SK-N-SH treated with all-trans-retinoic acid at 6 μM for 48 hours (cell line): Measurements from ENCODE around the gene AADACL3.

ENCODE experiments used
- CSDC2 ChIP-seq: fragments of 250-450 bp; sonication (Bioruptor Pico); IDR thresholded peaks from 2 replicates; pipeline ENCODE4 v1.5.0; 2020; ENCODE audit warnings: mild to moderate bottlenecking, moderate library complexity
- CSRNP3 ChIP-seq: fragments of 250-450 bp; sonication (Bioruptor Pico); IDR thresholded peaks from 2 replicates; pipeline ENCODE4 v1.5.1; 2021; ENCODE audit warnings: mild to moderate bottlenecking, moderate library complexity
- ESRRG ChIP-seq: fragments of 250-450 bp; sonication (Bioruptor Pico); IDR thresholded peaks from 2 replicates; pipeline ENCODE4 v1.6.1; 2021; ENCODE audit warnings: mild to moderate bottlenecking
- OSR1 ChIP-seq: fragments of 250-450 bp; sonication (Bioruptor Pico); IDR thresholded peaks from 2 replicates; pipeline ENCODE4 v1.8.0; 2022; ENCODE audit warnings: moderate library complexity, mild to moderate bottlenecking, inconsistent platforms
- PPARA ChIP-seq: fragments of 250-450 bp; sonication (Bioruptor Pico); IDR thresholded peaks from 2 replicates; pipeline ENCODE4 v1.5.0; 2020; ENCODE audit warnings: mild to moderate bottlenecking, borderline replicate concordance

DNA sequence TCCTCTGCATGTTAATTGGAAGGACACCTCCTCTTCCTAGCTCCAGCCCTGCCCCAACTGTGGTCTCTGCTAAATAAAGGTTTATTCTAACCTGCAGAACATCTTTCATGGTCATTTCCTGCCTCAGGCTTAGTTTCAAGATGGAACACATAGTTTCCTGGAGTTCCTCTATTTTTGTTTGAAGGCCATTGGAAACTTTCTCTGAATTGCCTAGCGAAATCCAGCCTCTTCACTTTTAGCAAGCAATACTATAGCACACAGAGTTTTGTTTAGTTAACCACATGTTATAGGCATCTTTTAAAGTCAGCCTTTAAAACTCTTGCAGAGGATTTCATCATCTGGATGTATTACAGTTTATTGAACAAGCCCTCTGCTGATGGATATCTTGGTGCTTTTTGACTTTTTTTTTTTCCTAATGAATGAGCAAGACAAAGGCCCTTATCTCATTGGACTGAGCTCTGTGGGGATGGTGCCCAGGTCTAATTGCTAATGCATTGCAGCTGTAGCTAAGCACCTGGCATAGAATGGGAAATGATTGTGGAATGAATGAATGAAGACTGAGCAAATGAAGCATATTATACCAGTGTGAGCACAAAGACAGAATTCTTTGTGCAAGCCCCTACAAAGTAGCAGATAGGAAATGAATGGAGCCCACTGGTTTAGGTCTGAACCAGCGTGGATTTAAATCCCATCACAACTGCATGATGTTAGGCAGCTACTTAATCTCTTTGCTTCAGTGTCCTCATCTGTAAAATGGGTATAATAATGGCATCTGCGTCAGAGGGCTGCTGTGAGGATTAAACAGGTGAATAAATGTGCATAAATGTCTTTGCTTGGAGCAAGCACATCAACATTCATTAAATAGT lies 29.4 kb downstream of the AADACL3 start:
- no peak for TF ChIP-seq ESRRG (CRISPR knock-in tag)
- no peak for TF ChIP-seq CSDC2 (CRISPR knock-in tag)
- TF ChIP-seq PPARA (CRISPR knock-in tag) = no peak
- no peak for TF ChIP-seq OSR1 (CRISPR knock-in tag)
- TF ChIP-seq CSRNP3 (CRISPR knock-in tag) = no peak
